T-helper 1 cell treated with Interleukin-12 subunit alpha and Interleukin-12 subunit beta and Interleukin-4 antibody, amounts not matched to agents 30 μg/mL and 1 μg/mL, for 36 hours (primary cell): ENCODE results near the gene TOR1A.

ENCODE experiments used
- H3K27ac Mint-ChIP-seq: one replicate; pipeline ENCODE4 v1.8.0; 2021; ENCODE audit warnings: mild to moderate bottlenecking, mixed read lengths
- H3K27me3 Mint-ChIP-seq: one replicate; pipeline ENCODE4 v1.8.0; 2021; ENCODE audit warnings: low read depth, mixed read lengths
- H3K36me3 Mint-ChIP-seq: one replicate; pipeline ENCODE4 v1.8.0; 2021; ENCODE audit warnings: low read depth, mixed read lengths
- H3K4me1 Mint-ChIP-seq: one replicate; pipeline ENCODE4 v1.8.0; 2021; ENCODE audit warnings: low read depth, mixed read lengths
- H3K4me3 Mint-ChIP-seq: one replicate; pipeline ENCODE4 v1.8.0; 2021; ENCODE audit warnings: mild to moderate bottlenecking, moderate library complexity, mixed read lengths
- H3K9me3 Mint-ChIP-seq: one replicate; pipeline ENCODE4 v1.8.0; 2021; ENCODE audit warnings: mixed read lengths

The TOR1A gene

GRCh38 chr9:129816501-129817435, 7.2 kb downstream of the TOR1A start:
- Mint-ChIP-seq H3K4me1 (peaks cover 9% of the 10 kb centered on the region), H3K9me3 (no peaks in the 10 kb centered on the region), H3K27ac (no peak overlapping the region), H3K4me3 (no peak overlapping the region), H3K36me3 (peaks cover 40% of the 10 kb centered on the region), H3K27me3 (no peaks in the 10 kb centered on the region)

GRCh38 chr9:129815278-129815677, 8.7 kb downstream of the TOR1A start:
- Mint-ChIP-seq H3K9me3 (no peaks in the 10 kb centered on the region), H3K36me3 (peaks cover 46% of the 10 kb centered on the region), H3K4me3 (no peak overlapping the region), H3K27ac (no peak overlapping the region), H3K27me3 (no peaks in the 10 kb centered on the region), H3K4me1 (peaks cover 9% of the 10 kb centered on the region)

- no peaks in the 10 kb centered on the region for H3K27me3 Mint-ChIP-seq
- H3K9me3 Mint-ChIP-seq: no peaks in the 10 kb centered on the region
- H3K27ac Mint-ChIP-seq: no peak overlapping the region
- peaks cover 46% of the 10 kb centered on the region for H3K36me3 Mint-ChIP-seq
- no peak overlapping the region for H3K4me3 Mint-ChIP-seq
- peaks cover 9% of the 10 kb centered on the region for H3K4me1 Mint-ChIP-seq
These were observed 9.3 kb downstream of the TOR1A start for GRCh38 chr9:129814432-129815223.

- H3K4me1 Mint-ChIP-seq: peaks cover 6% of the 10 kb centered on the region
- no peaks in the 10 kb centered on the region for H3K27me3 Mint-ChIP-seq
- peaks cover 47% of the 10 kb centered on the region for H3K36me3 Mint-ChIP-seq
- H3K27ac Mint-ChIP-seq: no peak overlapping the region
- no peak overlapping the region for H3K4me3 Mint-ChIP-seq
- H3K9me3 Mint-ChIP-seq: no peaks in the 10 kb centered on the region
These were observed 10.3 kb downstream of the TOR1A start for GRCh38 chr9:129813661-129814060.

GRCh38 chr9:129812385-129812784, 11.6 kb downstream of the TOR1A start:
- no peaks in the 10 kb centered on the region for H3K27me3 Mint-ChIP-seq
- H3K27ac Mint-ChIP-seq: no peak overlapping the region

GRCh38 chr9:129811967-129812363, 12.0 kb downstream of the TOR1A start:
- Mint-ChIP-seq H3K27me3 (no peaks in the 10 kb centered on the region), H3K4me3 (no peak overlapping the region), H3K27ac (no peak overlapping the region), H3K4me1 (peaks cover 4% of the 10 kb centered on the region), H3K9me3 (no peaks in the 10 kb centered on the region), H3K36me3 (peaks cover 50% of the 10 kb centered on the region)

More at GRCh38 chr9:129812385-129812784, 11.6 kb downstream of the TOR1A start:
- H3K9me3 Mint-ChIP-seq: no peaks in the 10 kb centered on the region
- peaks cover 46% of the 10 kb centered on the region for H3K36me3 Mint-ChIP-seq
- H3K4me1 Mint-ChIP-seq: peaks cover 3% of the 10 kb centered on the region
- no peak overlapping the region for H3K4me3 Mint-ChIP-seq

GRCh38 chr9:129810788-129811187, 13.1 kb downstream of the TOR1A start:
- H3K36me3 Mint-ChIP-seq: peaks cover 48% of the 10 kb centered on the region
- H3K9me3 Mint-ChIP-seq: no peaks in the 10 kb centered on the region
- H3K4me3 Mint-ChIP-seq: no peak overlapping the region
- H3K27me3 Mint-ChIP-seq: no peaks in the 10 kb centered on the region
- no peak overlapping the region for H3K27ac Mint-ChIP-seq
- H3K4me1 Mint-ChIP-seq: peaks cover 13% of the 10 kb centered on the region

- no peak overlapping the region for H3K4me3 Mint-ChIP-seq
- no peaks in the 10 kb centered on the region for H3K27me3 Mint-ChIP-seq
- H3K4me1 Mint-ChIP-seq: peaks cover 16% of the 10 kb centered on the region
- peaks cover 46% of the 10 kb centered on the region for H3K36me3 Mint-ChIP-seq
- H3K27ac Mint-ChIP-seq: no peak overlapping the region
- H3K9me3 Mint-ChIP-seq: no peaks in the 10 kb centered on the region
These were observed 13.8 kb downstream of the TOR1A start for GRCh38 chr9:129810116-129810515.

GRCh38 chr9:129809346-129809745, 14.6 kb downstream of the TOR1A start:
- Mint-ChIP-seq H3K36me3 (peaks cover 43% of the 10 kb centered on the region), H3K4me1 (peaks cover 16% of the 10 kb centered on the region), H3K27me3 (no peaks in the 10 kb centered on the region), H3K4me3 (no peak overlapping the region), H3K27ac (peak overlapping the region; percentile 26), H3K9me3 (no peaks in the 10 kb centered on the region)

GRCh38 chr9:129806061-129806460, 17.9 kb downstream of the TOR1A start:
- Mint-ChIP-seq H3K36me3 (peaks cover 30% of the 10 kb centered on the region), H3K27me3 (no peaks in the 10 kb centered on the region), H3K4me3 (peak overlapping the region; percentile 40), H3K9me3 (no peaks in the 10 kb centered on the region), H3K4me1 (peaks cover 22% of the 10 kb centered on the region), H3K27ac (no peak overlapping the region)

GRCh38 chr9:129803676-129804060, 20.3 kb downstream of the TOR1A start:
- Mint-ChIP-seq H3K4me1 (peaks cover 22% of the 10 kb centered on the region), H3K27me3 (no peaks in the 10 kb centered on the region), H3K27ac (peak overlapping the region; percentile 67), H3K4me3 (peak overlapping the region; percentile 89), H3K9me3 (no peaks in the 10 kb centered on the region), H3K36me3 (peaks cover 18% of the 10 kb centered on the region)

- peak within 1 kb of the TSS; percentile 92 for H3K27ac Mint-ChIP-seq
- no peaks in the 10 kb centered on the region for H3K9me3 Mint-ChIP-seq
- peaks cover 22% of the 10 kb centered on the region for H3K4me1 Mint-ChIP-seq
- H3K27me3 Mint-ChIP-seq: no peaks in the 10 kb centered on the region
- peak within 1 kb of the TSS; percentile 89 for H3K4me3 Mint-ChIP-seq
- peaks cover 17% of the 10 kb centered on the region for H3K36me3 Mint-ChIP-seq
These were observed 20.9 kb downstream of the TOR1A start, which contains the start of gene TOR1B for GRCh38 chr9:129802833-129803675. Gene TOR1B (plus strand): TSS chr9:129803184. CDS start chr9:129803213, 29 bp downstream.

GRCh38 chr9:129801504-129801903, 22.4 kb downstream of the TOR1A start:
- Mint-ChIP-seq H3K4me1 (peaks cover 18% of the 10 kb centered on the region), H3K27me3 (no peaks in the 10 kb centered on the region), H3K4me3 (peak overlapping the region; percentile 49), H3K9me3 (no peaks in the 10 kb centered on the region), H3K27ac (peak overlapping the region; percentile 23), H3K36me3 (peaks cover 10% of the 10 kb centered on the region)

GRCh38 chr9:129798973-129799372, 25.0 kb downstream of the TOR1A start:
- H3K36me3 Mint-ChIP-seq: no peaks in the 10 kb centered on the region
- peaks cover 5% of the 10 kb centered on the region for H3K4me1 Mint-ChIP-seq
- H3K9me3 Mint-ChIP-seq: no peaks in the 10 kb centered on the region
- no peak overlapping the region for H3K27ac Mint-ChIP-seq
- H3K4me3 Mint-ChIP-seq: no peak overlapping the region
- no peaks in the 10 kb centered on the region for H3K27me3 Mint-ChIP-seq
